Right cardiac atrium (tissue), 5 donors: ENCODE measurements around the gene GREB1. TPM values are rescaled to one million over a fixed set of nuclear protein-coding genes. Genes with fewer than 3 reads are reported as not detected.

Experiments
- ATAC-seq, 2 donors: fragments of 200-7000 bp; cut with Tn5 transposase; one replicate each; pipeline versions ENCODE4 v1.8.0 to v1.9.1; 2020; ENCODE audit warnings: moderate library complexity in 2 of 2, mild to moderate bottlenecking in 1 of 2
- DNase-seq, 3 donors: peaks; one replicate each; pipeline ENCODE4 v3.0.0-alpha.2; 2020
- H3K27ac ChIP-seq: one replicate; pipeline ENCODE4 v1.5.1; 2013; ENCODE audit warnings: mild to moderate bottlenecking, low read length, control low read depth, moderate library complexity
- H3K27me3 ChIP-seq: one replicate; pipeline ENCODE4 v1.6.1; 2013; ENCODE audit not compliant: control insufficient read depth, insufficient read depth
- H3K4me1 ChIP-seq: one replicate; pipeline ENCODE4 v1.6.1; 2013; ENCODE audit warnings: low read length; ENCODE audit not compliant: control insufficient read depth, insufficient read depth
- H3K4me3 ChIP-seq: one replicate; pipeline ENCODE4 v1.5.1; 2013; ENCODE audit warnings: low read length, control low read depth
- H3K9me3 ChIP-seq: one replicate; pipeline ENCODE4 v1.6.1; 2013; ENCODE audit warnings: low read length; ENCODE audit not compliant: control insufficient read depth
- WGBS: extraction: QIAGEN DNeasy Blood & Tissue Kit; methylation state at CpG from one replicate; pipeline ENCODE4 v1.1.7; 2013; 5-methylcytosine and 5-hydroxymethylcytosine counted together
- intact Hi-C, 4 donors: fragments of 100-400 bp; cut with DNase I; formaldehyde crosslinking; loops; one replicate each; pipeline versions ENCODE4 v1.11.0 to v1.14.0; 2022 to 2023
- polyA plus RNA-seq: library from polyadenylated mRNA; stranded (reverse); fragments of 200-250 nt; gene quantifications from one replicate; pipeline ENCODE4 v1.2.3, GENCODE V29; 2013
- total RNA-seq, 4 donors: library from RNA; stranded (reverse); fragmentation: NEBNext Ultra II Directional; extraction: Animal tissue kit (Norgen Biotek cat#: 25700); gene quantifications; one replicate each; pipeline ENCODE4 v1.2.1, GENCODE V29; 2021
- donor health status: healthy with polysubstance abuse.
- donor health status: DM: no; HTN: yes; CAD: no.
- donor health status: DM: no; HTN: no; CAD: no.
- donor health status: DM: no; HTN: yes; CAD: no; lungs with severe emphysema.
- donor health status: DM: yes; HTN: yes; CAD: no.

GREB1 gene
- total and polyA plus RNA-seq, 5 donors: 4.6 to 17.7 (median 10.7) TPM

DNA sequence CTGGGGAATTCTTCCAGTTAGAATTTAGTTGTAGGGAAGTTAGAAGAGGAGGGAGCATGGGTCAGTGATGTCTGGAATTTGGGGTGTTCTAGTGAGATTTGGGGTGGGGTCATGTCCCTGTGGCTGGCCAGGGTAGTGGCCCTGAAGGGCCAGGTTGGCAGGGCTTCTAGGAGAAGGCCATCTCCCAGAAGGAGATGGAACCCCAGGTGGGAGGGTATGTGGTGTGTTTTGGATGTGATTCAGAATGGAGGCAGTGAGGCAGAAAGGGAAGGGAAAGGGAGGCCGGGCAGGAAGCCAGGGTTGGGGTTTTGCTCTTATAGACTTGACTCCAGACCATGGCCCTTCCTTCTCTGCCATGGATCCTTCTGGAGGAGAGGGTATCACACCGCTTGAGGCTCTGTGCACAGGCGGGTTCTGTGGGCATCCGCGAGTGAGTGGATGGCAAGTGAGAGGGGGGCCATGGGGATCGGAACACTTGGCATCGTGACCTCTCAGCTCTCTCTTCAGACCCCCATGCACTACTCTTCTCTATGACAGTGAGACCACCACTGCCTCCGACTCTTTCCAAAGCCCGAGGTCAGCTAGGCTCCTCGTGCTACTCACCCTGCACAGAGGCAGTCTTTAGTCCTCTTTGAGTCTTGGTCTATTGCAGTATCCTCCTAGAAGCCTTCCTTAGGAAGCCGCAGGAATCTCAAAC lies 7.3 kb downstream of the GREB1 start:
- Histone ChIP-seq H3K27me3 (no peaks in the 10 kb centered on the region), H3K9me3 (no peaks in the 10 kb centered on the region), H3K27ac (no peak overlapping the region), H3K4me3 (no peak overlapping the region), H3K4me1 (no peaks in the 10 kb centered on the region)
- WGBS: 95% methylated on average over 11 of the region's 11 CpGs
- intact Hi-C loops: no loop called here
- DNase-seq: no peak
- ATAC-seq: no peak

GRCh38 chr2:11541693-11542274 lies 7.9 kb downstream of the GREB1 start:
- DNase-seq (no peak), ATAC-seq (no peak)
- no peak overlapping the region for H3K27ac ChIP-seq
- intact Hi-C loops: no loop called here
- WGBS: 75% methylated on average over 8 of the region's 8 CpGs
- H3K4me3 ChIP-seq: no peak overlapping the region
- H3K27me3 ChIP-seq: no peaks in the 10 kb centered on the region
- H3K9me3 ChIP-seq: no peaks in the 10 kb centered on the region
- H3K4me1 ChIP-seq: no peaks in the 10 kb centered on the region

GRCh38 chr2:11542275-11542819 lies 8.5 kb downstream of the GREB1 start:
- DNase-seq (no peak), ATAC-seq (no peak)
- Histone ChIP-seq H3K4me3 (no peak overlapping the region), H3K27me3 (no peaks in the 10 kb centered on the region), H3K4me1 (no peaks in the 10 kb centered on the region), H3K27ac (no peak overlapping the region), H3K9me3 (no peaks in the 10 kb centered on the region)
- 75% methylated on average over 11 of the region's 11 CpGs for WGBS
- intact Hi-C loops: no loop called here

GRCh38 chr2:11543337-11544216 lies 9.7 kb downstream of the GREB1 start:
- no peak overlapping the region for H3K4me3 ChIP-seq
- H3K27me3 ChIP-seq: no peaks in the 10 kb centered on the region
- intact Hi-C loops: no loop called here
- H3K9me3 ChIP-seq: no peaks in the 10 kb centered on the region
- WGBS: 71% methylated on average over 11 of the region's 11 CpGs
- H3K27ac ChIP-seq: no peak overlapping the region
- H3K4me1 ChIP-seq: no peaks in the 10 kb centered on the region
- DNase-seq: no peak
- ATAC-seq: no peak

DNA sequence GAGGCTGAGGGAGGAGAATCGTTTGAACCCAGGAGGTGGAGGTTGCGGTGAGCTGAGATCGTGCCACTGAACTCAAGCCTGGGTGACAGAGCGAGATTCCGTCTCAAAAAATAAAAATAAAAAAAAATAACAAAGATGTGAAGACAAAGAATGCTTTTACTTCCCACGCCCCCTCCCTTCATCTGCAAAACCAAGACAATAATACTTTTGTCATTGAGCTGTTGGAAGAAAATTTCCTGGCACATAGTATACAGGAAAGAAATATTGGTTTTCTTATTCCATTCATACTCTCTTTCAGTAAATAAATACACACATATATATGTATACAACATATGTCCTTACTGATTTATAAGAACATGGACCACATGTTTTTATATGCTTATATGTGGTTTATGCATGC lies 12.2 kb downstream of the GREB1 start:
- H3K4me3 ChIP-seq: no peak overlapping the region
- H3K27ac ChIP-seq: no peak overlapping the region
- H3K9me3 ChIP-seq: no peaks in the 10 kb centered on the region
- no peak for DNase-seq
- 70% methylated on average over 6 of the region's 6 CpGs for WGBS
- H3K27me3 ChIP-seq: no peaks in the 10 kb centered on the region
- no peak for ATAC-seq
- peaks cover 1% of the 10 kb centered on the region for H3K4me1 ChIP-seq
- intact Hi-C loops: no loop called here

DNA sequence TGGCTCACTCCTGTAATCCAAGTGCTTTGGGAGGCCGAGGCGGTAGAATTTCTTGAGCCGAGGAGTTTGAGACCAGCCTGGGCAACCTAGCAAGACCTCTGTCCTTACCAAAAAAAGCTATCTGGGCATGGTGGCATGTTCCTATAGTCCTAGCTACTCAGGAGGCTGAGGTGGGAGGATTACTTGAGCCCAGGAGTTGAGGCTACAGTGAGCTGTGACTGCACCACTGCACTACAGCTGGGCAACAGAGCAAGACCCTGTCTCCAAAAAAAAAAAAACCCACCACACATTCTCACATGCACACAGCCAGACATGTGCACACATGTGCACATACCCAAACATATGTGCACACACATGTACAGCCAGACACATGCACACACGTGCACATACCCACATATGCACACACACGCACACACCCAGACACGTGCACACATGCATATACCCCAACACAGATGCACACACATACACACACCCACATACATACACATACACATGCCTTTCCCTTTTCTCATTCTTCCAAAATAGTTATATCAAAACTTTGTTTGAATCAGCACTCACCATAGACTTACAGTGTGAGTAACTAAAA lies 14.2 kb downstream of the GREB1 start:
- no peak for DNase-seq
- 79% methylated on average over 6 of the region's 6 CpGs for WGBS
- H3K27me3 ChIP-seq: no peaks in the 10 kb centered on the region
- H3K4me3 ChIP-seq: no peak overlapping the region
- no peak overlapping the region for H3K27ac ChIP-seq
- intact Hi-C loops: no loop called here
- peaks cover 1% of the 10 kb centered on the region for H3K4me1 ChIP-seq
- H3K9me3 ChIP-seq: no peaks in the 10 kb centered on the region
- no peak for ATAC-seq

- no peak for DNase-seq
- no peak for ATAC-seq
- intact Hi-C loops: loop anchor here in 1 of 4 donors (5.0 kb wide), 1 partner anchor 48 kb away; no protein-coding TSS in a partner anchor
- H3K27me3 ChIP-seq: no peaks in the 10 kb centered on the region
- no peak overlapping the region for H3K4me3 ChIP-seq
- WGBS: 88% methylated on average over 2 of the region's 2 CpGs
- H3K4me1 ChIP-seq: peaks cover 1% of the 10 kb centered on the region
- no peak overlapping the region for H3K27ac ChIP-seq
- no peaks in the 10 kb centered on the region for H3K9me3 ChIP-seq
Measured at GRCh38 chr2:11550302-11550701, 16.5 kb downstream of the GREB1 start.

GRCh38 chr2:11550901-11551568 lies 17.2 kb downstream of the GREB1 start:
- WGBS: 76% methylated on average over 7 of the region's 7 CpGs
- Histone ChIP-seq H3K9me3 (no peaks in the 10 kb centered on the region), H3K4me1 (peaks cover 1% of the 10 kb centered on the region), H3K27me3 (no peaks in the 10 kb centered on the region), H3K27ac (no peak overlapping the region), H3K4me3 (no peak overlapping the region)
- ATAC-seq: no peak
- no peak for DNase-seq
- intact Hi-C loops: loop anchor here in 1 of 4 donors (5.0 kb wide), 1 partner anchor 49 kb away; no protein-coding TSS in a partner anchor

GRCh38 chr2:11551569-11552259 lies 17.9 kb downstream of the GREB1 start:
- 84% methylated on average over 16 of the region's 16 CpGs for WGBS
- H3K4me3 ChIP-seq: no peak overlapping the region
- intact Hi-C loops: loop anchor here in 1 of 4 donors (5.0 kb wide), 1 partner anchor 49 kb away; no protein-coding TSS in a partner anchor
- H3K27me3 ChIP-seq: no peaks in the 10 kb centered on the region
- ATAC-seq: no peak
- no peak overlapping the region for H3K27ac ChIP-seq
- H3K4me1 ChIP-seq: peaks cover 1% of the 10 kb centered on the region
- DNase-seq: no peak
- no peaks in the 10 kb centered on the region for H3K9me3 ChIP-seq

GRCh38 chr2:11552260-11552638 lies 18.4 kb downstream of the GREB1 start:
- H3K9me3 ChIP-seq: no peaks in the 10 kb centered on the region
- peaks cover 1% of the 10 kb centered on the region for H3K4me1 ChIP-seq
- ATAC-seq: no peak
- DNase-seq: no peak
- H3K27me3 ChIP-seq: no peaks in the 10 kb centered on the region
- WGBS: 83% methylated on average over 9 of the region's 9 CpGs
- H3K4me3 ChIP-seq: no peak overlapping the region
- intact Hi-C loops: loop anchor here in 1 of 4 donors (5.0 kb wide), 1 partner anchor 50 kb away; no protein-coding TSS in a partner anchor
- H3K27ac ChIP-seq: no peak overlapping the region
